IPS-11a (cell line): Measurements from ENCODE around the gene SORT1.
"Not testable (repeated sequence)": the region's sequence is repeated elsewhere in the genome, so short reads cannot be mapped to it uniquely, and the experiment has no call there.

Source experiments
- H3K4me3 ChIP-seq: one replicate; pipeline ENCODE4 v1.5.1; 2013; ENCODE audit warnings: low read depth, low read length, control low read depth

The SORT1 gene

DNA sequence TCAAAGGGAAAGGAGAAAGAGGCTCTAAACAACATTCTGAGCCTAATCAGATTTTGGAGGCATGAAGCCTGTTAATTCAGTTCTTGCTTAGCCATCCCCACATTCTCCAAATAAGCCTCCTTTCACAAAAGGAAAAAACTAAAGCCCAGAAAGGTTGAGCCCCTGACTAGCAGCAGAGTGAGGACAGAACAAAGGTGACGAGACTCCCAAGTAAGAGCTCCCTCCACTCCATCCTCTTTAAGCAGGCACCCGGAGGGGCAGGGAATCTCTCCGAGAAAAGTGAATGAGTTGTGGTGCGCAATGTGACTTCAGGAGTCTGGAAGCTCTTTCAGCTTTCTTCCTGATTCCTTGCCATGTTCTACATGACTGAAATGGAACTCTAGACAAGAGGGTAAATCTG lies 47.5 kb downstream of the SORT1 start:
- no peak overlapping the region for H3K4me3 ChIP-seq

- no peak overlapping the region for H3K4me3 ChIP-seq
Observed at GRCh38 chr1:109347511-109347910, 50.2 kb downstream of the SORT1 start.

DNA sequence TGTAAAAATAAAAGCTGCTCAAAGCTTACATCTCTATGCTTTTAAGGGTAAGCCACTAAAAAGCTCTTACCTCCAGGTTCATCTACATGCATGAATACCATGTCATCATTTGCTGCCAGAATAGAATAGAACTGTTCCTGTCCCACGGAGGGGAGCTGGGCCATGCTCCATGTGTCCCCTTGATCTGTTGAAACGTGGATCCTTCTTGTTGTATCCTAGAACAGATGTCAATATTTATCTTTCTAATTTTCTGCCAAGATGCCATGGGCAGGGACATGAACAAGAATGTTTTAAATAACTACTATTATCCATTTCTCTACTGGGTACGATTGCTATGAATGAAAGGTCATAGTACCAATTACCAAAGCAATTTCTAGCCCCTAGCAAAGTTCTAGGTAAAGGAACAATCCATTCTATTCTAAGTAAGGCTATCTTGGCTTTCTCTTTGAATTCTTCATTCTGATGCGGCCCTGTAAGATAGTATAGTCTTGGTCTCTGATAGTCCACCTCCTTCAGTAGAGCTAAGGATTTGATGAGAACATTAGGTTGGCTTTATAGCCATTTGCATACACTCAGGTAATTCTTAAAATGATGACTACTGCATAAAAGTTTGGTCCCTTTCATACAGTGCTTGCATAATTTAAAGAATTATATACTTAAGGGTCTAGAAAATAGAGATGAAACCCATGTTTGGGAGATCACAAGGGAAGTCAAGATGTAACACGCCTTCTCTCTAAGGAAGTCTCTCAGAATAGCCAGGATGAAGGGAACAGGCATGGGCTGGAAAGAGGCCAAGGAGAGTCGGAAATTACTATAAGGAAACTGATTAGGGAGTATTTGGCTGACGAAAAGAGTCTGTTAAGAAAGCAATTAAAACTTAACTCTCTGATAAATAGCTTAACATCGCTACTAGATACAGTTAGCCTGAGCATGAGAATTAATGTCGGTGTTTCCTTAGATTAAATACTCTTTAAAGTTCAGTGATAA lies 55.5 kb downstream of the SORT1 start:
- H3K4me3 ChIP-seq: no peak overlapping the region

- no peak overlapping the region for H3K4me3 ChIP-seq
Observed at GRCh38 chr1:109338608-109339007, 59.1 kb downstream of the SORT1 start.

DNA sequence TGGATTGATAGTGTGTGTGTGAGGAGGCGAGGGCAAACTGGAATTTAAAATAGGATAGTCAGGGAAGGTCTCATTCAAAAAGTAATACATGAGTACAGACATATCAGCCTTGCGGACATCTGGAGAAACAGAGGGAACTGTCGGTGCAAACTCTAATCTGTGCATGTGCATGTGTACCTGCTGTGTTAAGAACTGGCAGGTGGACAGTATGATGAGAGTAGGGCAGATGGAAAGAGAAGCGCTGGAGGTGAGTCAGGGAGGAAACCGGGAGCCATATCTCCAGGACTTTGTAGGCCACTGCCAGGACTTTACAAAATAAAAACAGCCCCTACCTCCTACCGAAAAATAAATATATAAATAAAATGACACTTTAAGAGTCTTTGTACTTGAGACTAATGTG lies 59.6 kb downstream of the SORT1 start:
- H3K4me3 ChIP-seq: no peak overlapping the region

DNA sequence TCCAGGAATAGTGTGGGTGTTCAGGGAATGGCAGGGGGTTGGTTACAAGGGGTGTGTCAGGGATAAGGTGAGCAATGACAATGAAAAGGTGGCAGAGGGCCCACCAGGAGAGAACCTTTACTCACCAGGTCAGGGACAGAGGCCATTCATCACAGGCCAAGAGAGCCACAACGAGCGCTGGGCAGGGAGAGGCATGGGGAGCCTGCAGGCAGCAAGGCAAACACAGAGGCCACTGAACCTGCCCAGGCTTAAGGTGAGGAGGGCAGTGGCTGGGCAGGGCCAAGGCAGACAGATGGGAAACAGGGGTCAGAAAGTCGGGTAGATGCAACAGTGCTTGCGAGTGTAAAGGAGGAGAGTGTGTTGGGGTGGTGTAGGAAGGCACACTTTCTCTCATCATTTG lies 62.6 kb downstream of the SORT1 start:
- H3K4me3 ChIP-seq: no peak overlapping the region

- no peak overlapping the region for H3K4me3 ChIP-seq
Observed at GRCh38 chr1:109331113-109331512, 66.6 kb downstream of the SORT1 start.

GRCh38 chr1:109327285-109327684 lies 70.4 kb downstream of the SORT1 start:
- H3K4me3 ChIP-seq: no peak overlapping the region

GRCh38 chr1:109322974-109323373 lies 74.7 kb downstream of the SORT1 start:
- H3K4me3 ChIP-seq: no peak overlapping the region

DNA sequence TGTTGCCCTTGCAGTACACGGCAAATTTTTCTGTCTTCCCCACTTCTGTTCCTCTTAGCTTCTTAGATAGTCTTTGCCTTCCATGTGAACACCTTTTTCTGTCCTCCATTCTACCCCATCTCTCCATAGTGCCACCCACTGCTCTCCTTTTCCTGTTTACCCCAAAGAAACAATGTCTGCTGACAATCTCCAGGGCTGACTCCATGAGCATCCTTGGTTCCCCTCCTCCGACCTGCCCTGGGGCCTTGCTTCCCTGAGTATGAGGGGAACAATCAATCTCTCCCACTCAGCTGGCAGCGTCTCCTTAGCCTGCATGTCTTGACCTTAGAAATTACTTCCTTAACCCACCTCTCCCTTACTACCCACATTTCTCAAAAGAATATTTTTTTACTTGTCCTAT lies 78.6 kb downstream of the SORT1 start:
- H3K4me3 ChIP-seq: no peak overlapping the region

DNA sequence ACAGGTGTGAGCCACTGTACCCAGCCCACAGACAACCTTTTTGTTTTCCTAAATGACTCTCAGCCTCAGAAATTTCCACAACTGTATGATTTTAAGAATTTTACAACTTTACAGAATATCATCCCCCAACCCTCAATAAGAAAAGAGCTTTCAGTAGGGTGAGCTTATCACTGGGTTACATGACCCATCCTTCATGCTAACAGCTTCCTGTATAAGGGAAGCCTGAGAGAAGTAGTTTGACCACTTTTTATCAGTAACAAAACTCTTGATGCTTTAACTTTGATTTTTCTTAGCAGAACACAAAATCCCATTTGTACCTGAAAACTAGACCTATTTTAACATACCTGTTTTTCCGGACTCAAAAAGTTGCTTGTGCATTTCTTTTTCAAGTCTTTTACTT lies 81.2 kb downstream of the SORT1 start:
- H3K4me3 ChIP-seq: no peak overlapping the region

DNA sequence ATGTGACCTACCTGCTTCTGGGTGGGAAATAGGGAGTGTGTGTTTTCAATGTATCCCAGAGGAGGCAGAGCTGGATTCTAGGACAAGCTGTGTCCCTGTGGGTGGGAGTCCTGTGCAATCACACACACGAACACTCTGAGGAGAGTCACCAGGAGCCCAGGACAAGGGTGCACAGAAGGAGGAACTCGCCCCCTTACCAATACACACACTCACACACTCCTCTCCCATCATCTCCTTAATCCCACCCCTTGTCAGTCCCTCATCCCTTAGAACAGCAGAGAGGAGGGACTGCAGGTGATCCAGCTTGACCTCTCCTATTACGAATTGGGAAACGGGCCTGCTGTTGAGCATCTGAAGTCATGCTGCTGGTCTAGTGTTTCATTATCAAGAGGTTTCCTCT lies 82.4 kb downstream of the SORT1 start:
- no peak overlapping the region for H3K4me3 ChIP-seq

DNA sequence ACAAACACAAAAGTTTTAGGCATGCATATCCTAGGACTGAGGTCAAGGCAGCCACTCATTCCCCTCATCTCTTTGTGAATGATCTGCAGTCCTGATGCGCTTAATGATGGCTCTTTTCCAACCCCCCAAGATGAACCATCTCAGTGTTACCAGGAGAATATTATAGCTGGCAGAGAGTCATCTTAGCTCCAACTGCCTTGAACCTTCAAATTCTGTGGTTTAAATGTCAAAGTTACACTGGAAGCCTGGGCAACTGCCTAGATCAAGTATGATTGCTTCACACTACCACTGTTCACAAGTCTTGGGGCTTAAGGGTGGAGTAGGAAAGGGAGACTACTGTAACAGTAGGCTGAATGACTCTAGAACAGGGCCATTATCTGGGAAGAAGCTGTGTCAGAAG lies 82.9 kb downstream of the SORT1 start:
- H3K4me3 ChIP-seq: no peak overlapping the region

- no peak overlapping the region for H3K4me3 ChIP-seq
Observed at GRCh38 chr1:109312978-109313775, 84.5 kb downstream of the SORT1 start.

DNA sequence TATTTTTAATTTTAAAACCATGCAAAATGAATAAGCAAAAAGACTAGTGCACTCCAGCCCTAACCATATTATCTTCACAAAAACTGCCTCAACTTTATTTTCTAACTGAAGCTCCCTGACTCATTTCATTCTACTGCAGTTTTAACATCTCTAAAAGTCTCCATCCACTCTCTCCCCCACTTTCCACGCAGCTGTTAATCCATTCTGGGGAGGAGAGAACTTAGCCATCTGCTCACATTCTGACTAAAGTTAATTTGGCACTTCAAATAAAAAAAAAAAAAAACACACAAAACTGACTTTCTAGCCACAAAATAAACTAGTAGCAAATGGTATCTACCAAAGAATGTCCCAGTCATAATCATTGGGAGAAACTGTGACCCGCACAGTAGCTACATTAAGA lies 85.5 kb downstream of the SORT1 start:
- H3K4me3 ChIP-seq: no peak overlapping the region

DNA sequence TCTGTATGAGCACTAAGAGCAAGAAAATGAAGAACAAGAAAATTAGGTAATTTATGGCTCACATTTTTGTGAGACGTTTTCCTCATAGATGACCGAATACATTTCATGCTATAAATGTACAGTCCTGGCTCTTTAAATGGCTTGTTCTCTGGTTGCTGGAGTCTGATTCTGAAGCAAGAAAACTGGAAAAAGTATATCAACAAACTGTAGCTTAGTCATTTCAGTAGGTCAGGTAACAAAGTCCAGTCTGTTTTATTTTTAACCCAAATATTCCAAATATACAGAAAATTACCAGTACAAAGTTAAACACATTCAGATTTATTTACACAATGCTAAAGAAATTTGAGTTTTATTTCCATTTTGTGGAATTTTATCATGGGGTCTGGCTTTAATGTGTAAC lies 88.4 kb downstream of the SORT1 start:
- H3K4me3 ChIP-seq: no peak overlapping the region

DNA sequence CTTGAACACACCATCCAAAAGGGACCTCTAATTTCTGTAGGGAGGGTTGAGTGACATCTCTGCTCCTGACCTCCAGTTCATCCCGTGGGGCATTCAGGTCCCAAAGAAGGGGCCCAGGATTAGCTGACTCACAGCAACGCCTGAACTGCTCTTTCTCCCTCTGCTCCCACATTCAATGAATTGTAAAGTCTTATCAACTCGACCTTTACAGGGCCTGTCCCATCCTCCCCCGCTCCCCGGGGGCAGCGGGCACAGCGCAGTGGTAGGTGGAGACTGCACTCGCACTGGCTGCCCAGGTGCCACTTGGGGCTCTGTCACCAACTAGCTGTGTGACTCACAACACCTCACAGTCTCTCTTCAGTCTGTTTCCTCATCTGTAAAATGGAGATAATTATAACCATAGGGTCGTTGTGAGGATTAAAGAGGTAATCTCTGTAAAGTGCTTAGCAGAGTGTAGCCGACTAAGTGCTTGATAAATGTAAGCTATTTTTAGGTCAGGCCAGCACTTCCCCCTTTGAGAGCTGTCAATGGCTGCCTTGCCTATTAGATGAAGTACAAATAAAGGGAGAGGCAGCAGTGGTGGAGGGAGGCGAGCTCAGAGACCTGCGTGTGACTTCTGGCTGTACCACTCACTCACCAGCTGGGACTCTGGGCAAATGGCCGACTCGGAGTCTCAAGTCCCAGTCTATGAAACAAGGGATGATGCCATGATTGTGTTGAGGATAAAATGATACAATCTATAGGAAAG lies 90.3 kb downstream of the SORT1 start:
- H3K4me3 ChIP-seq: no peak overlapping the region

DNA sequence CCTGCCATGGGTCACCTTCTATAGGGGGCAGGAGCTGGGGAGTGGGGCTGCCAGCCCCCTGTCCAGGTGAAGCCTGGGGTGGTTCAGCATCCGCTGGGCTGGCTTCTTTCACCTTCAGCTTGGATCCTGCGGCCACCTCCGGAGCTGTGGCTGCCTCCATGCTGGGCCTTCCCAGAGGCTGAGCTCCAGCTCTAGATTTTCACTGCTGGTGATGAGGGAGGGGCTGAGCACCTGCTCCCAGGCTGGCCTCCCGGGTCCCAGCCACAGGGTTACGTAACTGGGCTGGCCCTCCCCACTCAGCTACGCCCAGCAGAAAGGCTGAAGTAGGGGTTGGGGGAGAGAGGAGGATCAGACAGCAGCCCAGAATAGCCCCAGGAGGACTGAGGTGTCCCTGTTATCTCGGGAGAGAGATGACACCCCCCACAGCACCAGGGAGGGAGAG lies 90.9 kb downstream of the SORT1 start, which contains the start of gene MYBPHL:
Gene MYBPHL (minus strand): TSS at position 180 of the 442 bp plus-strand sequence. CDS start 20 bp downstream, at position 160.
- H3K4me3 ChIP-seq: no peak within 1 kb of the TSS

DNA sequence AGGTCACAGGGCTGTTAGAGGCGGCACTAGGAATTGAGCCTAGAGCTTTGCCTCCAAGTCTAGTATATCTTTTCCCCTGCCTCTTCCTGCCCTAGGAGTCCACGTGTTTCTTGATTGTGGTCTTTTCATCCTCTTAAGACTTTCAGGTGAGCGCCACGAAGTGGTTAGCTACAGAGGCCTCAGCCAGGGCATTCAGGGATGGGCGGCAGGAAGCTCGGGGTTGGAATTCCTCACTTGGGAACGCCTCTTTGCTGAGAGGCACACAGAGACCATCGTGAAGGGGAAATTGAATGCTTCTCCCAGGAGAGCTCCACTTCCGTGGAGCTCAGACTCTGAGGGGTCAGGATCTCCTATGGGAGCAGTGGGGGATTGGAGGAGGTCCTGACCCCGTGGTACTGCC lies 91.7 kb downstream of the SORT1 start:
- not testable (repeated sequence) for H3K4me3 ChIP-seq

- H3K4me3 ChIP-seq: no peak overlapping the region
Observed at GRCh38 chr1:109304226-109304920, 93.3 kb downstream of the SORT1 start.
